ENCODE results near the gene GBF1.

GBF1 gene

DNA sequence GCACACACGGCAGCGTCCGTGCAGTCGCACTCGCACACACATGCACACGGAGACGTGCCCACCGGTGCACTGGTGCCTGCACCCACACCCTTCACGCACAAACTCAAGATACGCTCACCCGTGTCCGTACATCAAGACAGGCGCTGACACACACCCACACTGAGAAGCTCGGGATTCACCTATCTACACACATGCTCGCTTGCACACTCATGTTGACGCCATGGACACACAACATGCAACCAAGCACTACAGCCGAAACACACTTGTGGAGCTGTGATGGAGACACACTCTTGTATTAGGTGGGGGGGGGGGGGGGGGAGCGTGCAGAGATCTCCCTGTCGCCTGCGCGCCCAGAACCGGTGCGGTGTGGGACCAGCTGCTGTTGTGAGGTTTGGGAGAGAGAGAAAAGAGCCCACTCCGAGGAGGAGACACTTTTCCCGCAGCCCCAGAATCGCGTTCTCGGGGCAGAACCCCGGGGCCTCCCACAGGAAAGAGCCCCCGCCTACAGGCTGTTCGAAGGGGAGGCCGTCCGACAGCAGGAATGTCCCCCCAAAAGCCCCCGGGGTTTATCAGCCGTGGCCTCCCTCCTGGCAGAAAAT is 149.6 kb downstream of the GBF1 start:
- DNase-seq (ENCODE audit: low read depth in 1 of 2, low spot score in 1 of 2) = peak in 1 of 2 donors; percentile 55

DNA sequence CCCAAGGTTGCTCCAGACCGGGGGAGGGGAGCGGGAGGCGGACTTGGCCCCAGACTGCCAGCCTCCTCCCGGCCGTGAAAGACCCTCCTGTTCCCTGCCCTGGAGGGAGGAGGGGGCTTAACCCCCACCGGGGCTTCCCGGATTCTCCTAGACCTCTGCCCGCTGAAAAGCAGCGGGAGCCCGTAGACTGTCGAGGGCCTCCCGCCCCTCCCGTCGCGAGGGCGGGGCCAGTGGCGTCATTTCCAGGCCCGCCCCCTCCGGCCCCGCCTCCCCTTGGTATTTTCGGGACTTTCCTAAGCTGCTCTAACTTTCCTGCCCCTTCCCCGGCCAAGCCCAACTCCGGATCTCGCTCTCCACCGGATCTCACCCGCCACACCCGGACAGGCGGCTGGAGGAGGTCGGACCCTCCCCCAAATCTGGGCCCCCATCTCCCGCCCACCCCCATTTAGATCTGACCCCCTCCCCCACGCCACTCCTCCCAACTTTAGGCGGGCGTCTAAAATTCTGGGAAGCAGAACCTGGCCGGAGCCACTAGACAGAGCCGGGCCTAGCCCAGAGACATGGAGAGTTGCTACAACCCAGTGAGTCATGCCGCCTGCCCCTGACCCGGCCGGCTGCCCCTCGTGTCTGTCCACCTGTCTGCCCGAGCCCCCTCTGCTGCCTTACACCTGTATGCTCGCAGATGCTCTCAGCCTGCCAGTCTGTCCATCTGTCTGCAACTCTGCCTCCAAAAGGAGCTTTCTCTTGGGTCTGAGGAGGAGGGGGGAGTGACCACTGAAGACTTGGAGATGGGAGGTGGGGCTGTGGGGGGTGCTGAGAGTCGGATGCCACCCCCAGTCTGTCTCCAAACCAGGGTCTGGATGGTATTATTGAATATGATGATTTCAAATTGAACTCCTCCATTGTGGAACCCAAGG is 150.3 kb downstream of the GBF1 start, which contains the start of gene NFKB2:
NFKB2 (plus strand) TSS at position 306 of the 917 bp plus-strand sequence; CDS start at position 561, 255 bp downstream.
- peak; percentile 82 to 86 for DNase-seq (ENCODE audit: low read depth in 1 of 2, low spot score in 1 of 2)

DNA sequence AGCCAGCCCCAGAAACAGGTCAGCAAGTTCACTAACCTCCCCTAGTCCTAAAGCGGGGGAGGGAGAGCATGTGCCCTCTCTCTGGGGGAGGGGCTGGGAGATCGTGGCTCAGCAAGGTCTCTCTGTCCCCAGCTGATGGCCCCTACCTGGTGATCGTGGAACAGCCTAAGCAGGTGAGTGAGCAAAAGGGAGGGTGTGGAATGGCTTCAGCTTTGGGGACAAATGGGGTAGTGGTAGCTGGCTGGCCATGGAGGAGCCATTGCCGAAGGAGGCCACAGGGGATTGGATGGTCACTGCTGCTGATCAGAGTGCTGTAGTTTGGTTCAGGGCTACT is 151.0 kb downstream of the GBF1 start:
- no peak for DNase-seq (ENCODE audit: low read depth in 1 of 2, low spot score in 1 of 2)

DNA sequence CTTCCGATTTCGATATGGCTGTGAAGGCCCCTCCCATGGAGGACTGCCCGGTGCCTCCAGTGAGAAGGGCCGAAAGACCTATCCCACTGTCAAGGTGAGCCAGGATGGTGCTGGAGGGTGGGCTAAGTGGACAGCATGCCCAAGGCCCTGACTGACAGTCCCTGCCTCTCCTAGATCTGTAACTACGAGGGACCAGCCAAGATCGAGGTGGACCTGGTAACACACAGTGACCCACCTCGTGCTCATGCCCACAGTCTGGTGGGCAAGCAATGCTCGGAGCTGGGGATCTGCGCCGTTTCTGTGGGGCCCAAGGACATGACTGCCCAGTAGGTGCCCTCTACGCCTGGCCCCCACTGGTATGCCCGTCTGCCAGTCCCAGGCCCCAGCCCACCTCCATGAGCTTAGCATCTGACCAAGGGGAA is 151.4 kb downstream of the GBF1 start:
- DNase-seq (ENCODE audit: low read depth in 1 of 2, low spot score in 1 of 2) = no peak

DNA sequence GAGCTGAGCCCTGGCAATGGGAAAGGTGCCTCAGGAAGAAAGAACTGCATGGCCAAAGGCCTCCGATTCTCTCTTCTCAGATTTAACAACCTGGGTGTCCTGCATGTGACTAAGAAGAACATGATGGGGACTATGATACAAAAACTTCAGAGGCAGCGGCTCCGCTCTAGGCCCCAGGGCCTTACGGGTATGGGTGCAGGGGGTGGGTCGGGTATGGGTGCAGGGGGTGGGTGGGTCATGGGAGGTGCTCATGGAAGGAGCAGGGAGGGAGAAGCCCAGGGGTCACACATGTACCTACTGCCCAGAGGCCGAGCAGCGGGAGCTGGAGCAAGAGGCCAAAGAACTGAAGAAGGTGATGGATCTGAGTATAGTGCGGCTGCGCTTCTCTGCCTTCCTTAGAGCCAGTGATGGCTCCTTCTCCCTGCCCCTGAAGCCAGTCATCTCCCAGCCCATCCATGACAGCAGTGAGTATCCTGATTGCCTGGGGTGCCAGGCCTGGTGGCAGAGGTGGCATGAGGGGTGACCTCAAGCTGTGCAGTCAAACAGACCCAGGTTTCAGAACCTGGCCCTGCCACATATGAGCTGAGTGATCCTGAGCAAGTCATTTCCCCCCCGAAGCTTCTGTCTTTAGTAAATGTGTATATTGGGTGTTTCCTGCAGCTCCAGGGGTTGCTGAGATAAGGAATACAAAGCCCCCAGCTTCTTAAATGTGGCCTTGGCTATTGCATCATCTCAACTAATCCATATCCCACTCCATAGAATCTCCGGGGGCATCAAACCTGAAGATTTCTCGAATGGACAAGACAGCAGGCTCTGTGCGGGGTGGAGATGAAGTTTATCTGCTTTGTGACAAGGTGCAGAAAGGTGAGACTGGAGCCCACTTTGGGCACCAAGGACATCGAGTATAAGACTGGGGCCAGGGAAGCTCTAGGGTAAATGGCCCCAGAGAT is 152.2 kb downstream of the GBF1 start:
- no peak for DNase-seq (ENCODE audit: low read depth in 1 of 2, low spot score in 1 of 2)

DNA sequence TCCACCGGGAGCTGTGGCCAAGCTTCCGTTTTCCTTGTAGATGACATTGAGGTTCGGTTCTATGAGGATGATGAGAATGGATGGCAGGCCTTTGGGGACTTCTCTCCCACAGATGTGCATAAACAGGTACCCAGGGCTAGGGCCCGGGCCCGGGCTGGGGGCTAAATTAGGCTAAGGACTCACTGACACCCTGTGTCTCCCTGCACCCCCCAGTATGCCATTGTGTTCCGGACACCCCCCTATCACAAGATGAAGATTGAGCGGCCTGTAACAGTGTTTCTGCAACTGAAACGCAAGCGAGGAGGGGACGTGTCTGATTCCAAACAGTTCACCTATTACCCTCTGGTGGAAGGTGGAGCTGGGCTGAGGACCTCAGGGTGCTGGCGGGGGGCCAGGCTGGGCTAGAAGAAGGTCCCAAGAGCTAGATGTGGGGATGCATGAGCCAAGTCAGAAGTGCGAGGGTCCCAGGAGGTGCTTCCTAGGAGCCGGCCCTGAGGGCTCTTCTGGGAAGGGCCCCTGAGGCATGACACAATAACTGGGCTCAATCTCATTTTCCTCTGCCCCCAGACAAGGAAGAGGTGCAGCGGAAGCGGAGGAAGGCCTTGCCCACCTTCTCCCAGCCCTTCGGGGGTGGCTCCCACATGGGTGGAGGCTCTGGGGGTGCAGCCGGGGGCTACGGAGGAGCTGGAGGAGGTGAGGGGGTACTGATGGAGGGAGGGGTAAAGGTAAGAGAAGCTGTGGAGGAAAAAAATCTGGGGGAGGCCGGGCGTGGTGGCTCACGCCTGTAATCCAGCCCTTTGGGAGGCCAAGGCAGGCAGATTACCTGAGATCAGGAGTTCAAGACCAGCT is 153.1 kb downstream of the GBF1 start:
- no peak for DNase-seq (ENCODE audit: low read depth in 1 of 2, low spot score in 1 of 2)

DNA sequence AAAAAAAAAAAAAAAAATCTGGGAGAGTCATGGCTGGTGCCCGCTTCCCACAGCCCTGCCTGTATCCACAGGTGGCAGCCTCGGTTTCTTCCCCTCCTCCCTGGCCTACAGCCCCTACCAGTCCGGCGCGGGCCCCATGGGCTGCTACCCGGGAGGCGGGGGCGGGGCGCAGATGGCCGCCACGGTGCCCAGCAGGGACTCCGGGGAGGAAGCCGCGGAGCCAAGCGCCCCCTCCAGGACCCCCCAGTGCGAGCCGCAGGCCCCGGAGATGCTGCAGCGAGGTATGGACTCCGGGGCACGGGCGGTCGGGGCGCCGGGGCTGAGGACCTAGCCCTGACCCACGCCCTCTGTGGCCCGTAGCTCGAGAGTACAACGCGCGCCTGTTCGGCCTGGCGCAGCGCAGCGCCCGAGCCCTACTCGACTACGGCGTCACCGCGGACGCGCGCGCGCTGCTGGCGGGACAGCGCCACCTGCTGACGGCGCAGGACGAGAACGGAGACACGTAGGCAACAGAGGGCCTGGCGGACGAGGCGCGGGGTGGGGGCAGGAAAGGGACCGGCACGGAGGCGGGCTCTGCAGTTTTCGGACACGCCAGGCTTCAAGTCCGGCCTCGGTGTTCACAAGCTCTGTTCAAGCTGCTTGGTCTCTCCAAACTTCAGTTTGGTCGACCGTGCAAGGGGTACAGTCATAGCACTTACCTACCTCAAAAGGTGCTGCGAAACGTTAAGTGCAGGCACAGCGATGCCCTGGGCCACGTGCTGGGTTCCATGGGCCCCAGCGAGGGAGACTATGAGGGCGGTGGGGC is 154.1 kb downstream of the GBF1 start:
- DNase-seq (ENCODE audit: low read depth in 1 of 2, low spot score in 1 of 2) = peak; percentile 76 to 77

DNA sequence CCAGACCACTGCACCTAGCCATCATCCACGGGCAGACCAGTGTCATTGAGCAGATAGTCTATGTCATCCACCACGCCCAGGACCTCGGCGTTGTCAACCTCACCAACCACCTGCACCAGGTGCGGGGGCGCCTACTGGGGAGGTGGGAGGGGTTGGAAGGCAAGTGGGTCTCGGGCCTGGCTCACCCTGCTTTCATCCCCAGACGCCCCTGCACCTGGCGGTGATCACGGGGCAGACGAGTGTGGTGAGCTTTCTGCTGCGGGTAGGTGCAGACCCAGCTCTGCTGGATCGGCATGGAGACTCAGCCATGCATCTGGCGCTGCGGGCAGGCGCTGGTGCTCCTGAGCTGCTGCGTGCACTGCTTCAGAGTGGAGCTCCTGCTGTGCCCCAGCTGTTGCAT is 154.7 kb downstream of the GBF1 start:
- no peak for DNase-seq (ENCODE audit: low read depth in 1 of 2, low spot score in 1 of 2)

DNA sequence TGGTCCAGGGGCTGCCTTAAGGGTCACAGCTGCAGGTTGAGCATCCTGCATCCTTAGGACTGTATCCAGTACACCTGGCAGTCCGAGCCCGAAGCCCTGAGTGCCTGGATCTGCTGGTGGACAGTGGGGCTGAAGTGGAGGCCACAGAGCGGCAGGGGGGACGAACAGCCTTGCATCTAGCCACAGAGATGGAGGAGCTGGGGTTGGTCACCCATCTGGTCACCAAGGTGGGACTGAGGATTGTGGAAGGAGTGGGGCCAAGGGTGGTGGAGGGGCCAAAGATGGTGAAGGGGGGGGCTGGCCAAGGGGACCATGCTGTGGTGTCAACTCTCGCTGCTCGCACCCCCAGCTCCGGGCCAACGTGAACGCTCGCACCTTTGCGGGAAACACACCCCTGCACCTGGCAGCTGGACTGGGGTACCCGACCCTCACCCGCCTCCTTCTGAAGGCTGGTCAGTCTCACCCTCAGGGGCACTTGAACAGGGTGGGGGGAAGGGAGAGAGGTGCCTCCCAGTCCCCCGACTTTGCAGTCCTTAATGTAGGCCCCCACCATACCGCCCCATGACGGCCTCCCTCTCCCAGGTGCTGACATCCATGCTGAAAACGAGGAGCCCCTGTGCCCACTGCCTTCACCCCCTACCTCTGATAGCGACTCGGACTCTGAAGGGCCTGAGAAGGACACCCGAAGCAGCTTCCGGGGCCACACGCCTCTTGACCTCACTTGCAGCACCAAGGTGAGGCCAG is 155.4 kb downstream of the GBF1 start:
- DNase-seq (ENCODE audit: low read depth in 1 of 2, low spot score in 1 of 2) = no peak

DNA sequence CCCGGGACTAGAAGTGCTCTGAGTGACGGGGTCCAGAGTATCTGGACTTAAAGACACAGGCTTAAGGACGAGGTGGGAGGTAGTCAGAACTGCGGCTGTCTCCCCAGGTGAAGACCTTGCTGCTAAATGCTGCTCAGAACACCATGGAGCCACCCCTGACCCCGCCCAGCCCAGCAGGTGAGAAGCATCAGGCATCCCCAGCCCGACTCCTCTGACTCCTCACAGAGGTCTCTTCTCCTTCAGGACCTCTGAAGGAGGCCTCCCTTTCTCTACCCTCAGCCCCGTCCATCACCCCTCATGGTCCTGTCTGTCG is 156.0 kb downstream of the GBF1 start:
- DNase-seq (ENCODE audit: low read depth in 1 of 2, low spot score in 1 of 2) = no peak

DNA sequence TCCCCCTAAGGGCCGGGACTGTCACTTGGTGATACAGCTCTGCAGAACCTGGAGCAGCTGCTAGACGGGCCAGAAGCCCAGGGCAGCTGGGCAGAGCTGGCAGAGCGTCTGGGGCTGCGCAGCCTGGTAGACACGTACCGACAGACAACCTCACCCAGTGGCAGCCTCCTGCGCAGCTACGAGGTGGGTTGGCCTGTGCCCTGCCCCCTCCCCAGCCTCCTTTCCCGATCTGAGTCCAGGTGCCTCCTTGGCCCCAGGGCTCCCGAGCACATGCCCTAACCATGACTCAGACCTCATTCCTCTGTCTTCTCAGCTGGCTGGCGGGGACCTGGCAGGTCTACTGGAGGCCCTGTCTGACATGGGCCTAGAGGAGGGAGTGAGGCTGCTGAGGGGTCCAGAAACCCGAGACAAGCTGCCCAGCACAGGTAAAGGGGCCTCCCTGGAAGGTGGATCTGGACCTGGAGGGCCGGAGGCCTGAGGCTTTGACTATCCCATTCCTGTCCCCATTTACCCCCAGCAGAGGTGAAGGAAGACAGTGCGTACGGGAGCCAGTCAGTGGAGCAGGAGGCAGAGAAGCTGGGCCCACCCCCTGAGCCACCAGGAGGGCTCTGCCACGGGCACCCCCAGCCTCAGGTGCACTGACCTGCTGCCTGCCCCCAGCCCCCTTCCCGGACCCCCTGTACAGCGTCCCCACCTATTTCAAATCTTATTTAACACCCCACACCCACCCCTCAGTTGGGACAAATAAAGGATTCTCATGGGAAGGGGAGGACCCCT is 156.6 kb downstream of the GBF1 start:
- DNase-seq (ENCODE audit: low read depth in 1 of 2, low spot score in 1 of 2) = no peak

DNA sequence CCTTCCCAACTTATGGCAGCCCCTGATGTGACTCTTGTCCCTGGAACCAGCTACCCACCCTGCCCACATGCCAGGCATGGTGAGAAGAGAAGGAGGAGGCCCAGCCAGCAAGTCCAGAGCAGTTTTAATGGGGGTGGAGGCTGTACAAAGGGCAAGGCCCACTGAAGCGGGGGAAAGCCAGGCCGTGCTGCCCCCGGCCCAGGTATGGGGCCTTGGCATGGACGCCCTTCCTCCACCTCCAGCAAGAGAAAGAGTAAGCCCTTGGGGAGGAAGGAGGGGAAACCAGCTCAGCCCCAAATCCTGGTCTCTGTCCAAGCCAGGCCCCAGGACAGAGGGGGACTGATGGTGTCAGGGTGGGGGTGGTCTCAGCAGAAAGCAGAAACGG is 157.2 kb downstream of the GBF1 start:
- no peak for DNase-seq (ENCODE audit: low read depth in 1 of 2, low spot score in 1 of 2)

DNA sequence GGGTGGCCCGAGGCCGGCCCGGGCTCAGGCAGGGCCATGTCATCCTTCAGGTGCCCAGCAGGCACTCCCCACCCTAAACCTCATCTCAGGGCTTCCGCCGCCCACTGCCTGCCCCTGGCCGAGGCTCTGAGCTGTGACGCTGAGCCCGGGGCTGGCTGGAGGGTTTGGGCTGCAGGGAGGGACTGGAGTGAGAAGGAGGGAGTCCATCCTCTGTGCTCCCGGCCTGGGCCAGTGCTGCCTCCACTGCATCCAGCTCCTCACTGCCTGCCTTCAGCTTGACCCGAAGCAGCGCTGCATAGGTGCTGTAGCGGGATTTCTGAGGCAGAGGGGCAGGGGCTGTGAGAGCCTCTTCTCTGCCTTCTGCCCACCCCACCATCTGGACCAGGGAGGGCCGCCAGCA is 157.8 kb downstream of the GBF1 start:
- no peak for DNase-seq (ENCODE audit: low read depth in 1 of 2, low spot score in 1 of 2)

DNA sequence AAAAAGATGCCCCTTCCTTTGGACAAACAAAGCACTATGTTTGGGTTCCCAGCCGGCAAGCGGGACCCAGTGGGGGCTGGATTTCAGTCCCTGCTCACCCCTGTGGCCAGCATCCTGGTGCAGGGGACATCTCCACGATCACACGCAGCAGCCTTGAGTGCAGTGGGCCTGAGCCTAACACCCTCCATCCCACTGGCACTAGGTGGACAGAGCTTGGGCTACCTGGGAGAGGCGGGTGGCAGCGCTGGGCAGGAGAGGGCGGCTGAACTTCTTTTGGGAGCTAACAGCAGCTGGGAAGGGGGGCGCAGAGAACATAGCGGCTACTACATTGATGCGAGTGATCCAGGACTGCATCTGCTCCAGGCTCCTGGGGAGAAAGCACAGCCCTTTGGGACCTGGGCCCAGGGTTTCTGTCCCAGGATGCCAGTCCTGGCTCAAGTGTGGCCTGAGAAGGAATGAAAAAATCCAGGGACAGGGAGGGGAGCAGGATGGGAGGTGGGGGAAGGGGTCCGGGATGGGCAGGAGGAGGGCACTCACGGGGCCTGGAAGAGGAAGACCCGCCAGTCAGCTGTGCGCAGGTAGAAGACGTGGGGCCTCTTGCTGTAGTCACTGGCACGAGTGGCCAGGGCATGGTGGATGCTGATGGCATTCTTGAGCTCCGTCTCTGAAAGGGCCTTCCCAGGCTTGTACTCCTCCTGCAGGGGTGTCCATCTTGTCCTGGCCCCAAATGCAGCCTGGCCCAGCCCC is 159.2 kb downstream of the GBF1 start:
- DNase-seq (ENCODE audit: low read depth in 1 of 2, low spot score in 1 of 2) = no peak

DNA sequence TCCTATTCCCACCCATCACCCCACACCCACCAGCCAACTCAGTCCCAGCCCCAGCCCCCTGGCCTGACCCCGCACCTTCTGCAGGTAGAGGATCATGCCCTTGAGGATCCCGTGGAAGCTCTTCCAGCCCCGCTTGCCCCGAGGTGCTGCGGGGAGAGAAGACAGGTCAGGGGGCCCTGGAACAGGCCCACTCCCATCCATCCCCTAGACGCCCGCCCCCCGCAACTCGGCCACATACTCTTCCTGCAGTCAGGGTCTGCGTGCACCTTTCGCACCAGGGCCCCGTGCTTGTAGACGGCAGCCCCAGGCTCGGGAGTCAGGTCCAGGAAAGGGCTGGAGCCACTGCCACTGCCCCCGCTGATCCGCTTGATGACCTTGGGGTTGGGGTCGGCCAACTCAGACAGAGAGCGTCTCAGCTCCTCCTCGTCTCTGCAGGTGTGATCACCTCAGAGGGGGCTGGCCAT is 159.8 kb downstream of the GBF1 start:
- DNase-seq (ENCODE audit: low read depth in 1 of 2, low spot score in 1 of 2) = no peak

DNA sequence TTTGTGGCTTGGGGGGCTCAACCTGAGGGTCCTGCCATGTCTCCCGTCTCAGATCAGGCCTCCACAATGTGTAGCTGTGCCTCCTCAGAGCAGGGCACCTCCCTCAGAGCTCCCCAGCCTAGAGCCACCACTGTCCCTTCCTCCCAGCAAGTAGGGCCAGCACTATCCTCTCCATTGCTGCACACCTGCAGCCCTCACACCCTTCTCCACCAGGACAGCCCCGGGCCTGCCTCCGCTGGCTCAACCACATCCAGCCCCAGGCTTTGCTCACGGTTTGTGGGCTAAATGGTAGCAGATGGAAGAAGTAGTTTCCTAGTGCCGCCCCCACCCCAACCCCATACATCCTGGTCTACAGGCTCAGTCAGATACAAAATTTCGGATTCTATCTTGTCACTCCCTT is 160.3 kb downstream of the GBF1 start:
- DNase-seq (ENCODE audit: low read depth in 1 of 2, low spot score in 1 of 2) = no peak

DNA sequence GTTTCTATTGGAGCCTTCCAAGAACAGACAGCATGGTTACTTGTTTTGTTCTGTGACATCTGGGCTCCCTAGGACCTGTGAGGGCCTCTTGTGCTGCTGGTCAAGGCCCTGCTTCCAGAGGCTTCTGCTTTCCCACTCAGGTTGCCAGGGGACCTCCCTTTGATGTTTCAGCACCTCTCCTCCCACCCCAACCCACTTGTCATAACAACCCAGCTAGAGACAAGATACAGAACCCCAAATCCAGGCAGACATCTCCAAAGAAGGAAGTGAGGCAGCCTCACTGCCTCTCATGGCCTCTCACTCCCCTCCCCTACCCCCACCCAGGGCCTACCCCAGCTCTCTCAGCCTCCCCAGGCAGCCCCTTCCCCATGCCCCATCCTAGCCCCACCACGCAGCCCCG is 161.5 kb downstream of the GBF1 start:
- DNase-seq (ENCODE audit: low read depth in 1 of 2, low spot score in 1 of 2) = no peak
